ENCODE results near the gene PITX2.

- TF ChIP-seq CTCF (IDR thresholded peaks at IDR 0.05), result no peak
- no peak for TF ChIP-seq POLR2A (IDR thresholded peaks at IDR 0.05)
These were observed 14.0 kb upstream of the PITX2 start for GRCh38 chr4:110636680-110637407.
